DOHH2 (cell line): ENCODE results near the gene SUN1.
"Not testable (repeated sequence)": the region's sequence is repeated elsewhere in the genome, so short reads cannot be mapped to it uniquely, and the experiment has no call there.

ENCODE experiments used
- H3F3A ChIP-seq: fragments of 200-600 bp; sonication (generic), shearing (Covaris generic); 2 replicates; pipeline ENCODE4 v1.6.0; 2016; ENCODE audit warnings: antibody characterized with exemption, mild to moderate bottlenecking; ENCODE audit not compliant: control insufficient read depth, insufficient read depth
- H3K27ac ChIP-seq: fragments of 200-600 bp; sonication (generic); 2 replicates; pipeline ENCODE4 v1.5.1; 2014; ENCODE audit warnings: low read depth, mild to moderate bottlenecking, low read length, moderate library complexity
- H3K27me3 ChIP-seq: fragments of 200-600 bp; sonication (generic); 2 replicates; pipeline ENCODE4 v1.6.1; 2014; ENCODE audit warnings: mild to moderate bottlenecking, low read length, mixed read lengths; ENCODE audit not compliant: control insufficient read depth
- H3K36me3 ChIP-seq: fragments of 200-600 bp; sonication (generic); 2 replicates; pipeline ENCODE4 v1.6.1; 2014; ENCODE audit warnings: mild to moderate bottlenecking, low read length, moderate library complexity, mixed read lengths; ENCODE audit not compliant: control insufficient read depth
- H3K4me1 ChIP-seq: fragments of 200-600 bp; sonication (generic); 2 replicates; pipeline ENCODE4 v1.6.1; 2014; ENCODE audit warnings: mild to moderate bottlenecking, low read length, mixed read lengths; ENCODE audit not compliant: control insufficient read depth
- H3K4me2 ChIP-seq: fragments of 200-600 bp; sonication (generic); 2 replicates; pipeline ENCODE4 v1.6.0; 2014; ENCODE audit warnings: mild to moderate bottlenecking, low read length, moderate library complexity
- H3K4me3 ChIP-seq: fragments of 200-600 bp; sonication (generic); 2 replicates; pipeline ENCODE4 v1.5.1; 2014; ENCODE audit warnings: mild to moderate bottlenecking, low read length, mixed read lengths
- H3K79me2 ChIP-seq: fragments of 200-600 bp; sonication (generic); 2 replicates; pipeline ENCODE4 v1.6.1; 2014; ENCODE audit warnings: mild to moderate bottlenecking, low read length, mixed read lengths; ENCODE audit not compliant: control insufficient read depth
- H3K9me2 ChIP-seq: fragments of 200-600 bp; sonication (generic); replicated peaks from 2 replicates; pipeline ENCODE4 v1.6.1; 2014; ENCODE audit warnings: mild to moderate bottlenecking, low read length, mixed read lengths; ENCODE audit not compliant: control insufficient read depth
- H3K9me3 ChIP-seq: fragments of 200-600 bp; sonication (generic); 2 replicates; pipeline ENCODE4 v1.6.1; 2014; ENCODE audit warnings: antibody characterized with exemption, low read length, mixed read lengths; ENCODE audit not compliant: control insufficient read depth, insufficient read depth
- H4K20me1 ChIP-seq: fragments of 200-600 bp; sonication (generic); 2 replicates; pipeline ENCODE4 v1.6.0; 2014; ENCODE audit warnings: low read depth, mild to moderate bottlenecking, antibody characterized with exemption, low read length, moderate library complexity; ENCODE audit not compliant: control insufficient read depth, insufficient read depth
- EZH2phosphoT487 ChIP-seq: fragments of 200-600 bp; sonication (generic); IDR thresholded peaks from 2 replicates; pipeline ENCODE4 v1.6.1; 2017; ENCODE audit warnings: borderline replicate concordance, mild to moderate bottlenecking, antibody characterized with exemption, low read length, moderate library complexity, mixed read lengths
- TF ChIP-seq, protein P1 (sequence below): fragments of 200-600 bp; sonication (generic); IDR thresholded peaks from one replicate; pipeline ENCODE4 v1.5.1; 2014; ENCODE audit warnings: antibody characterized with exemption, mild to moderate bottlenecking, low read depth, low read length; ENCODE audit not compliant: poor library complexity, severe bottlenecking

Gene SUN1

DNA sequence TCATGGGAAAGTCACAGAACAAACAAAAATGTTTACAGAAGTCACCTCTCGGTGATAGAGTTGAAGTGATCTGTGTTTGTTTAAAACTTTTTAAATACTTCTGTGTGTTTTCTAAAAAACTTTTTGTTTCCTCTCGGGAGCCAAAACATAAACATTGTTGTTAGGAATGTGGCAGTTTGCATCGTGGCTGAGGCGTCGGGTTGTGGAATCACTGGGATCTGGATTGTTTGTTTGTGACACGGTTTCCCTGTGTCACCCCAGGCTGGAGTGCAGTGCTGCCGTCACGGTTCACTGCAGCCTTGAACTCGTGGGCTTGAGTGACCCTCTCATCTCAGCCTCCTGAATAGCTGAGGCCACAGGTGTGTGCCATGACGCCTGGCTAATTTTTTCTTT is 29.0 kb upstream of the SUN1 start:
- Histone ChIP-seq H3K79me2 (no peaks in the 10 kb centered on the region), H3K9me2 (no peaks in the 10 kb centered on the region), H3K4me2 (no peak overlapping the region), H3K4me1 (no peaks in the 10 kb centered on the region), H3K27ac (no peak overlapping the region), H3K27me3 (no peaks in the 10 kb centered on the region), H3K9me3 (no peaks in the 10 kb centered on the region), H3F3A (no peaks in the 10 kb centered on the region), H3K36me3 (no peaks in the 10 kb centered on the region), H3K4me3 (no peak overlapping the region), H4K20me1 (no peaks in the 10 kb centered on the region; the same call in 1 of the 2 replicates)
- TF ChIP-seq EZH2phosphoT487 = no peak
- TF ChIP-seq, protein P1, sequence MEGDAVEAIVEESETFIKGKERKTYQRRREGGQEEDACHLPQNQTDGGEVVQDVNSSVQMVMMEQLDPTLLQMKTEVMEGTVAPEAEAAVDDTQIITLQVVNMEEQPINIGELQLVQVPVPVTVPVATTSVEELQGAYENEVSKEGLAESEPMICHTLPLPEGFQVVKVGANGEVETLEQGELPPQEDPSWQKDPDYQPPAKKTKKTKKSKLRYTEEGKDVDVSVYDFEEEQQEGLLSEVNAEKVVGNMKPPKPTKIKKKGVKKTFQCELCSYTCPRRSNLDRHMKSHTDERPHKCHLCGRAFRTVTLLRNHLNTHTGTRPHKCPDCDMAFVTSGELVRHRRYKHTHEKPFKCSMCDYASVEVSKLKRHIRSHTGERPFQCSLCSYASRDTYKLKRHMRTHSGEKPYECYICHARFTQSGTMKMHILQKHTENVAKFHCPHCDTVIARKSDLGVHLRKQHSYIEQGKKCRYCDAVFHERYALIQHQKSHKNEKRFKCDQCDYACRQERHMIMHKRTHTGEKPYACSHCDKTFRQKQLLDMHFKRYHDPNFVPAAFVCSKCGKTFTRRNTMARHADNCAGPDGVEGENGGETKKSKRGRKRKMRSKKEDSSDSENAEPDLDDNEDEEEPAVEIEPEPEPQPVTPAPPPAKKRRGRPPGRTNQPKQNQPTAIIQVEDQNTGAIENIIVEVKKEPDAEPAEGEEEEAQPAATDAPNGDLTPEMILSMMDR = no peak

DNA sequence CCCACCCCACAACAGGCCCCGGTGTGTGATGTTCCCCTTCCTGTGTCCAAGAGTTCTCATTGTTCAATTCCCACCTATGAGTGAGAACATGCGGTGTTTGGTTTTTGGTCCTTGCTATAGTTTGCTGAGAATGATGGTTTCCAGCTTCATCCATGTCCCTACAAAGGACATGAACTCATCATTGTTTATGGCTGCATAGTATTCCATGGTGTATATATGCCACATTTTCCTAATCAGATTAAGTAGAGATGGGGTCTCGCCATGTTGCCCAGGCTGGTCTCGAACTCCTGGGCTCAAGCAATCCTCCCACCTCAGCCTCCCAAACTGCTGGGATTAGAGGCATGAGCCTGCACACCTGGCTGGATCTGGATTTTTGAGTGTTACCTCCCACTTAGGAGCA is 28.5 kb upstream of the SUN1 start:
- H3K9me2 ChIP-seq, H3K27me3 ChIP-seq, H3K4me2 ChIP-seq, H3K4me1 ChIP-seq, H3K9me3 ChIP-seq, H3F3A ChIP-seq, H3K27ac ChIP-seq, H3K4me3 ChIP-seq, H4K20me1 ChIP-seq, H3K36me3 ChIP-seq, H3K79me2 ChIP-seq: not testable (repeated sequence)

GRCh38 chr7:805261-805660 is 27.0 kb upstream of the SUN1 start:
- Histone ChIP-seq H3K9me3 (no peaks in the 10 kb centered on the region), H3K79me2 (no peaks in the 10 kb centered on the region), H3K27ac (no peak overlapping the region)

More at GRCh38 chr7:805261-805660, 27.0 kb upstream of the SUN1 start:
- Histone ChIP-seq H4K20me1 (no peaks in the 10 kb centered on the region; the same call in 1 of the 2 replicates), H3K4me1 (no peaks in the 10 kb centered on the region), H3K4me3 (no peak overlapping the region), H3K9me2 (no peaks in the 10 kb centered on the region), H3F3A (no peaks in the 10 kb centered on the region), H3K27me3 (no peaks in the 10 kb centered on the region), H3K4me2 (no peak overlapping the region), H3K36me3 (no peaks in the 10 kb centered on the region)
- TF ChIP-seq, protein P1 = no peak
- TF ChIP-seq EZH2phosphoT487 = no peak
